WI38 (cell line): Measurements from ENCODE around the gene SLC35F2.
A peak's percentile ranks its signal among the peaks of the same experiment; 100 is the strongest.
"Not testable (repeated sequence)": the region's sequence is repeated elsewhere in the genome, so short reads cannot be mapped to it uniquely, and the experiment has no call there.

ENCODE experiments used
- H3K4me3 ChIP-seq: 2 replicates; pipeline ENCODE4 v1.5.1; 2011; ENCODE audit warnings: low read depth, mild to moderate bottlenecking, control low read depth, low read length
- TF ChIP-seq, protein P1 (sequence below): IDR thresholded peaks from 2 replicates; pipeline ENCODE4 v1.5.1; 2012; ENCODE audit warnings: low read depth, mild to moderate bottlenecking, control low read depth, low read length

Gene SLC35F2, protein sequence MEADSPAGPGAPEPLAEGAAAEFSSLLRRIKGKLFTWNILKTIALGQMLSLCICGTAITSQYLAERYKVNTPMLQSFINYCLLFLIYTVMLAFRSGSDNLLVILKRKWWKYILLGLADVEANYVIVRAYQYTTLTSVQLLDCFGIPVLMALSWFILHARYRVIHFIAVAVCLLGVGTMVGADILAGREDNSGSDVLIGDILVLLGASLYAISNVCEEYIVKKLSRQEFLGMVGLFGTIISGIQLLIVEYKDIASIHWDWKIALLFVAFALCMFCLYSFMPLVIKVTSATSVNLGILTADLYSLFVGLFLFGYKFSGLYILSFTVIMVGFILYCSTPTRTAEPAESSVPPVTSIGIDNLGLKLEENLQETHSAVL

DNA sequence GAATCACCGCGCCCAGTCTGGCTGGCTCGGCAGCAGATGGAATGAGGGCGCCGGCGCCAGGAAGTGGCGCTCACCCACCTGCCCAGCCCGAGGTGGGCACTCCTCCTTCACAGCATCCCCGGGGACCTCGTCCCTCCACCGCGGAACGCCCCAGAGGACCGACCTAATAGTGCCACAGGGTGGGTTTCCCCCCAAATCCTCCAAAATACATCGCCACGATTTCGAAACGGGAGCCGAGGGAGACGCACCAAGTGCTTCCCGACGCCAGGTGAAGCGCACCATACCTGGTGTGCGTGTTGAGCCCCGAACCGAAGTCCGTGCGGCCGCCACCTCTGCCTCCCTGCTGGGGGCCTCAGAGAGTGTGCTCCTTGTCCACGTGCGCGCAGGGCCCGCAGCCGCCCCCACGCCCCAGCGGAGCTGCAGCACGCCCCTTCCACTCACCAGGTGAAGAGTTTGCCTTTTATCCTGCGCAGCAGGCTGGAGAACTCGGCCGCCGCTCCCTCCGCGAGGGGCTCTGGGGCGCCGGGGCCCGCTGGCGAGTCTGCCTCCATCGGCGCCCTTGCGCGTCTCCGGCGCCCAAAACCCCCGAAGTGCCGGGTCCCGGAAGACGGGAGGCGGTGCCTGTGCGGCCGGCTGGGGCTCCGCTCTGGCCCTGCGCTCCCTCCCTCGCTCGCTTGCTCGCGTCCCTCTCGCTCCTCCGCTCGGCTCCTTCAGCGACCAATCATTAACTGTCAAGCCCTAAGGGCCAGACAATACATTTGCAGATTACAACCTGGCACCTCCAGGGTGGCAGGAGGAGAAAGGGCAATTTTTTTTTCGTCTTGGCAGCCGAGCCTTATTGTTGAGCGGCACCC is at the start of gene SLC35F2:
TSS of gene SLC35F2 (minus strand) at position 571 of the 854 bp plus-strand sequence. CDS start at position 551, 20 bp downstream.
- TF ChIP-seq, protein P1, sequence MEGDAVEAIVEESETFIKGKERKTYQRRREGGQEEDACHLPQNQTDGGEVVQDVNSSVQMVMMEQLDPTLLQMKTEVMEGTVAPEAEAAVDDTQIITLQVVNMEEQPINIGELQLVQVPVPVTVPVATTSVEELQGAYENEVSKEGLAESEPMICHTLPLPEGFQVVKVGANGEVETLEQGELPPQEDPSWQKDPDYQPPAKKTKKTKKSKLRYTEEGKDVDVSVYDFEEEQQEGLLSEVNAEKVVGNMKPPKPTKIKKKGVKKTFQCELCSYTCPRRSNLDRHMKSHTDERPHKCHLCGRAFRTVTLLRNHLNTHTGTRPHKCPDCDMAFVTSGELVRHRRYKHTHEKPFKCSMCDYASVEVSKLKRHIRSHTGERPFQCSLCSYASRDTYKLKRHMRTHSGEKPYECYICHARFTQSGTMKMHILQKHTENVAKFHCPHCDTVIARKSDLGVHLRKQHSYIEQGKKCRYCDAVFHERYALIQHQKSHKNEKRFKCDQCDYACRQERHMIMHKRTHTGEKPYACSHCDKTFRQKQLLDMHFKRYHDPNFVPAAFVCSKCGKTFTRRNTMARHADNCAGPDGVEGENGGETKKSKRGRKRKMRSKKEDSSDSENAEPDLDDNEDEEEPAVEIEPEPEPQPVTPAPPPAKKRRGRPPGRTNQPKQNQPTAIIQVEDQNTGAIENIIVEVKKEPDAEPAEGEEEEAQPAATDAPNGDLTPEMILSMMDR, result no peak
- H3K4me3 ChIP-seq, result peak within 1 kb of the TSS; percentile 85

DNA sequence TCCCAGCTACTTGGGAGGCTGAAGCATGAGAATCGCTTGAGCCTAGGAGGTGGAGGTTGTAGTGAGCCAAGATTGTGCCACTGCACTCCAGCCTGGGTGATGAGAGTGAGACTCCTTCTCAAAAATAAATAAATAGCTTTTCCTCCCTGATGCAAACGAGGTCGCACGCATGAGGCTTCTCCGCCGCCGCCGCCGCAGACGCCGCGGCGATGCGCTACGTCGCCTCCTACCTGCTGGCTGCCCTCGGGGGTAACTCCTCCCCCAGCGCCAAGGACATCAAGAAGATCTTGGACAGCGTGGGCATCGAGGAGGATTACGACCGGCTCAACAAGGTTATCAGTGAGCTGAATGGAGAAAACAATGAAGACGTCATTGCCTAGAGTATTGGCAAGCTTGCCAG is 49.6 kb upstream of the SLC35F2 start:
- TF ChIP-seq, protein P1, result no peak
- no peak overlapping the region for H3K4me3 ChIP-seq

DNA sequence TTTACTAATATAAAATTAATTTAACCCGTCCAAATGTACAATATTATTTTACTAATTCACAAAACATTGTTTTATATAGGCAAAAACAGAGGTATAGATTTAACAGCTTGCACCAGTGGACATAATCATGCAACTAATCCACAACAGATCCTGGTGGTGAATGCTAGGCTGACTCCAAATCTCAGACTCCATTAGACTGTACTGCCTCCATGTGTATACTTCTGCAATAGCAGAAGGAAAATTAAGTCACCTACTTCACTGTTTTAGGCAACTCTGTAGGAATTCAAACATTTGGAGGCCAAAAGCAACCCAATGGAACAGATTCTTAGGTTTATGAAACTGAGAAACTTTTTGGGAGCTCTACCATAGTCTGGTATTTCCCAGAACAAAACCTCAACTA is 39.7 kb upstream of the SLC35F2 start:
- H3K4me3 ChIP-seq, result no peak overlapping the region
- TF ChIP-seq, protein P1, result peak; percentile 31; the same call in 1 of the 2 replicates

DNA sequence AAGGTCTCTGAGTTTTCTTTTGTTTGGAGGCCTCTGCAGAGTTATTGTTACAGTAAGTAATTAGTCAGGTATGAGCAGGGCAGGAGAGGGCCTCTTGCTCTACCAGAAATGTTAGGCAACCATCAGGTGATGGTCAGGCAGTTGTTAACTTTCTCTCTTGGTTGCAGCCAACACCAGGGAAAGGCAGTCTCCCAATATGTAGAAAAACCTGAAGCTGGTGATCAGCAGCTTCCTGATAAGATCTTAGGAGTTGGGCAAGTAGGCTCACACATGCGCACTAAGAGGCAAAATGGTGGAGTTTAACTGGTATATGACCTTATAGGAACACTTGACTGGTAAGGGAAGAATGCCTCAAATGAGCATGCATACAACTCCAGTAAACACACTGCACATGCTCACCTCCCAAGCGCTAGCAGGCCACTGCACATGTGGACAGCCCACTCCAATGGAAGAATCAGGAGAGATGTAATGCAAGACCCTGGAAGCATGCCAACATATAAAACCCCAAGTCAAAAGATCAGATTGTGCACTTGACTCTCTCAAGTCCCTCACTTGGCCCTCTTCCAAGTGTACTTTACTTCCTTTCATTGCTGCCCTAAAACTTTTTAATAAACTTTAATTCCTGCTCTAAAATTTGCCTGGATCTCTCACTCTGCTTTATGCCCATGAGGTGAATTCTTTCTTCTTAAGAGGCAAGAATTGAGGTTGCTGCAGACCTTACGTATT is 23.7 kb upstream of the SLC35F2 start:
- H3K4me3 ChIP-seq, result no peak overlapping the region
- TF ChIP-seq, protein P1, result no peak

DNA sequence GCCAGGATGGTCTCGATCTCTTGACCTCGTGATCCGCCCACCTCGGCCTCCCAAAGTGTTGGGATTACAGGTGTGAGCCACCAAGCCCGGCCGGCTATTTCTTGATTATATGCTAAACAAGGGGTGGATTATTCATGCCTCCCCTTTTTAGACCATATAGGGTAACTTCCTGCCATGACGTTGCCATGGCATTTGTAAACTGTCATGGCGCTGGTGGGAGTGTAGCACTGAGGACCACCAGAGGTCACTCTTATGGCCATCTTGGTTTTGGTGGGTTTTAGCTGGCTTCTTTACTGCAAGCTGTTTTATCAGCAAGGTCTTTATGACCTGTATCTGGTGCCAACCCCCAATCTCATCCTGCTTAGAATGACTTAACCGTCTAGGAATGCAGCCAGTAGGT is 22.9 kb upstream of the SLC35F2 start:
- H3K4me3 ChIP-seq, result not testable (repeated sequence)

DNA sequence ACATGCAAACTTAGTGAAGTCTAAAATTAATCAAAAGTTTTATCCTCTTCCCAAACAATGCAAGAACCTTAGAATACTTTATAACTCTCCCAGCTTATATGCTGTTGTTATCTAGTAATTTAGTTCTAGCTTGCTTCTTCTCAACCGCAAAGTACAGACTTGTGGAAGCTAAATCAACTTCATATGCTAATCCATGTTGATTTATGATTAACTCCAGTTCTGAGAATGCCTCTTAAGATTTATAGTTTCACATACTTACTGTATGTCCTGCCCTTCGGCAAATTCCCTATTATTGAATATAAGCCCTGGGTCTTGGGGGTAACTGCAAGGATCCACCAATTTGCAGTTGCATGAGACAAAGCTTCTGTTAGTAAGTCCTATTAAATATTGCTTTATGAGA is 17.6 kb upstream of the SLC35F2 start:
- H3K4me3 ChIP-seq, result no peak overlapping the region
- TF ChIP-seq, protein P1, result no peak

DNA sequence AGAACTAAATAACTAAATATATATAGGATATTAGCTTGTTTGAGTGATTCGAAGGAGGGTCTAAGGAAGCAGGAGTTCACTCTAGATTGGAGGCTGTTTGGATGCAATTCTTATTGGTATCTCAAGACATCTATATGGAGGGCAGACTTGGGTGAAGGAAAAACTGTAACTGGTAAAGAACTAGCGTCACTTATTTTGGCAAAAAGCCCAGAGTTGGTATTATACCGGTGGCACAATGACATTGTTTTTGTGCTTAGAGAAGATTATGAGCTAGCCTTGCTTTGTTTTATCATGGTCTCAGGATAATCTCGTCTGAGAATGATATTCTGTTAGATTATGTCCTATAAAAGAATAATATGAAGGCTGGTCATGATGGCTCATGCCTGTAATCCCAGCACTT is 6.0 kb upstream of the SLC35F2 start:
- no peak overlapping the region for H3K4me3 ChIP-seq
- TF ChIP-seq, protein P1, result no peak
